KOPT-K1 (cell line): Measurements from ENCODE around the gene ZBTB9.

Experiments
- H3K27ac ChIP-seq: fragments of 200-600 bp; sonication (generic); 2 replicates; pipeline ENCODE4 v1.5.1; 2016; ENCODE audit warnings: antibody characterized with exemption, mild to moderate bottlenecking, low read depth, low read length; ENCODE audit not compliant: poor library complexity, severe bottlenecking
- H3K36me3 ChIP-seq: fragments of 200-600 bp; sonication (generic); 2 replicates; pipeline ENCODE4 v1.5.1; 2017; ENCODE audit warnings: antibody characterized with exemption, mild to moderate bottlenecking, low read length, moderate library complexity; ENCODE audit not compliant: insufficient read depth
- H3K9me3 ChIP-seq: fragments of 200-600 bp; sonication (generic); 2 replicates; pipeline ENCODE4 v1.5.1; 2017; ENCODE audit warnings: antibody characterized with exemption, low read length, mild to moderate bottlenecking; ENCODE audit not compliant: insufficient read depth, poor library complexity, severe bottlenecking

The ZBTB9 gene

GRCh38 chr6:33454009-33454946 lies at the start of gene ZBTB9:
Gene ZBTB9 (plus strand): TSS chr6:33454576. CDS start chr6:33455101, 525 bp downstream.
- H3K36me3 ChIP-seq, result peaks cover 30% of the 10 kb centered on the region
- peak within 1 kb of the TSS; percentile 62 for H3K27ac ChIP-seq
- no peaks in the 10 kb centered on the region for H3K9me3 ChIP-seq

GRCh38 chr6:33404884-33405283 lies 49.5 kb upstream of the ZBTB9 start:
- H3K9me3 ChIP-seq, result no peaks in the 10 kb centered on the region
- no peak overlapping the region for H3K27ac ChIP-seq
- peaks cover 90% of the 10 kb centered on the region for H3K36me3 ChIP-seq

- peaks cover 84% of the 10 kb centered on the region for H3K36me3 ChIP-seq
- no peak overlapping the region for H3K27ac ChIP-seq
- no peaks in the 10 kb centered on the region for H3K9me3 ChIP-seq
These were observed 48.9 kb upstream of the ZBTB9 start for GRCh38 chr6:33405386-33405940.

- H3K27ac ChIP-seq, result no peak overlapping the region
- H3K36me3 ChIP-seq, result peaks cover 78% of the 10 kb centered on the region
- no peaks in the 10 kb centered on the region for H3K9me3 ChIP-seq
These were observed 48.2 kb upstream of the ZBTB9 start for GRCh38 chr6:33406126-33406525.

- H3K9me3 ChIP-seq, result no peaks in the 10 kb centered on the region
- no peak overlapping the region for H3K27ac ChIP-seq
- H3K36me3 ChIP-seq, result peaks cover 68% of the 10 kb centered on the region
These were observed 47.2 kb upstream of the ZBTB9 start for GRCh38 chr6:33407132-33407718.

GRCh38 chr6:33410050-33410710 lies 44.2 kb upstream of the ZBTB9 start:
- H3K27ac ChIP-seq, result peak overlapping the region; percentile 88
- peaks cover 68% of the 10 kb centered on the region for H3K36me3 ChIP-seq

GRCh38 chr6:33410711-33411631 lies 43.4 kb upstream of the ZBTB9 start, which contains the start of gene PHF1:
Gene PHF1 (plus strand): TSS chr6:33411014. CDS start chr6:33412264, 1,250 bp downstream.
- H3K9me3 ChIP-seq, result no peaks in the 10 kb centered on the region

More at GRCh38 chr6:33410050-33410710, 44.2 kb upstream of the ZBTB9 start:
- H3K9me3 ChIP-seq, result no peaks in the 10 kb centered on the region

GRCh38 chr6:33411632-33412005 lies 42.8 kb upstream of the ZBTB9 start:
- peaks cover 68% of the 10 kb centered on the region for H3K36me3 ChIP-seq

More at GRCh38 chr6:33410711-33411631, 43.4 kb upstream of the ZBTB9 start, which contains the start of gene PHF1:
- peaks cover 68% of the 10 kb centered on the region for H3K36me3 ChIP-seq
- peak within 1 kb of the TSS; percentile 88 for H3K27ac ChIP-seq

GRCh38 chr6:33412140-33413009 lies 42.0 kb upstream of the ZBTB9 start:
- Histone ChIP-seq H3K27ac (no peak overlapping the region), H3K9me3 (no peaks in the 10 kb centered on the region)

More at GRCh38 chr6:33411632-33412005, 42.8 kb upstream of the ZBTB9 start:
- no peaks in the 10 kb centered on the region for H3K9me3 ChIP-seq
- peak overlapping the region; percentile 75 for H3K27ac ChIP-seq

GRCh38 chr6:33413241-33414120 lies 40.9 kb upstream of the ZBTB9 start:
- Histone ChIP-seq H3K9me3 (no peaks in the 10 kb centered on the region), H3K27ac (no peak overlapping the region), H3K36me3 (peaks cover 52% of the 10 kb centered on the region)

More at GRCh38 chr6:33412140-33413009, 42.0 kb upstream of the ZBTB9 start:
- peaks cover 63% of the 10 kb centered on the region for H3K36me3 ChIP-seq

GRCh38 chr6:33414592-33415271 lies 39.6 kb upstream of the ZBTB9 start:
- no peaks in the 10 kb centered on the region for H3K9me3 ChIP-seq
- H3K27ac ChIP-seq, result no peak overlapping the region
- peaks cover 48% of the 10 kb centered on the region for H3K36me3 ChIP-seq

- Histone ChIP-seq H3K9me3 (no peaks in the 10 kb centered on the region), H3K36me3 (peaks cover 48% of the 10 kb centered on the region), H3K27ac (no peak overlapping the region)
These were observed 38.5 kb upstream of the ZBTB9 start for GRCh38 chr6:33415831-33416230.
